Calu3 (cell line): Measurements from ENCODE around the gene IQCK. TPM values are rescaled to one million over a fixed set of nuclear protein-coding genes. Genes with fewer than 3 reads are reported as not detected.

ENCODE experiments used
- BruUV-seq: library from RNA; stranded (reverse); fragments of 400-500 nt; replicated peaks from 2 replicates; lab custom pipeline; 2021; lab: Mats Ljungman, UMichigan
- CTCF ChIA-PET: fragments of 300-600 bp; sonication (Branson Sonifier 250); formaldehyde crosslinking; loops from one replicate; lab custom pipeline; 2022; ENCODE audit warnings: antibody characterized with exemption; lab: Charles Lee
- DNase-seq: peaks from one replicate; pipeline ENCODE4 v3.0.0; 2022
- H3K27ac Mint-ChIP-seq: one replicate; pipeline ENCODE4 v1.8.0; 2022; ENCODE audit warnings: mixed read lengths; ENCODE audit not compliant: unreplicated experiment
- H3K27me3 Mint-ChIP-seq: one replicate; pipeline ENCODE4 v1.8.0; 2022; ENCODE audit warnings: mixed read lengths; ENCODE audit not compliant: unreplicated experiment
- H3K36me3 Mint-ChIP-seq: one replicate; pipeline ENCODE4 v1.8.0; 2022; ENCODE audit warnings: mild to moderate bottlenecking, moderate library complexity, mixed read lengths; ENCODE audit not compliant: insufficient read depth, unreplicated experiment
- H3K4me1 Mint-ChIP-seq: one replicate; pipeline ENCODE4 v1.8.0; 2022; ENCODE audit warnings: mild to moderate bottlenecking, low read depth, mixed read lengths; ENCODE audit not compliant: unreplicated experiment
- H3K4me3 Mint-ChIP-seq: one replicate; pipeline ENCODE4 v1.8.0; 2022; ENCODE audit warnings: mild to moderate bottlenecking, low read depth, moderate library complexity, mixed read lengths; ENCODE audit not compliant: unreplicated experiment
- H3K9me3 Mint-ChIP-seq: one replicate; pipeline ENCODE4 v1.8.0; 2022; ENCODE audit warnings: low read depth, mixed read lengths; ENCODE audit not compliant: unreplicated experiment
- CTCF ChIP-seq: fragments of 200-600 bp; IDR thresholded peaks from one replicate; pipeline ENCODE4 v1.8.0; 2022; ENCODE audit warnings: antibody characterized with exemption; ENCODE audit not compliant: unreplicated experiment
- intact Hi-C: fragments of 100-400 bp; cut with micrococcal nuclease; formaldehyde crosslinking; loops from one replicate; pipeline ENCODE4 v1.10.0; 2022; ENCODE audit not compliant: unreplicated experiment
- total RNA-seq: library from RNA; stranded (reverse); gene quantifications from 2 replicates; pipeline ENCODE4 v1.2.3, GENCODE V29; 2022

Gene IQCK
- total RNA-seq, 1 experiment from 2014 or later = 42.5 TPM

GRCh38 chr16:19704321-19705145 lies 13.5 kb upstream of the IQCK start:
- Mint-ChIP-seq H3K27me3 (no peaks in the 10 kb centered on the region), H3K27ac (peak overlapping the region; percentile 30), H3K4me3 (no peak overlapping the region), H3K9me3 (no peaks in the 10 kb centered on the region), H3K36me3 (peaks cover 74% of the 10 kb centered on the region), H3K4me1 (peaks cover 31% of the 10 kb centered on the region)
- BruUV-seq = no TSS peak
- TF ChIP-seq CTCF = no peak
- CTCF ChIA-PET = interaction anchor here (0.6 kb wide), 1 partner anchor 36 kb away, joined by 4 read pairs; no protein-coding TSS in a partner anchor
- intact Hi-C loops = loop anchor here (5.0 kb wide), 2 partner anchors 48 to 178 kb away; partner anchors contain the start of gene GPRC5B
- no peak for DNase-seq

- intact Hi-C loops = no loop called here
- CTCF ChIA-PET = no interaction called here
- Mint-ChIP-seq H3K27me3 (no peaks in the 10 kb centered on the region), H3K36me3 (peaks cover 79% of the 10 kb centered on the region), H3K4me3 (no peak overlapping the region), H3K9me3 (no peaks in the 10 kb centered on the region), H3K4me1 (peaks cover 31% of the 10 kb centered on the region), H3K27ac (no peak overlapping the region)
- no peak for DNase-seq
- TF ChIP-seq CTCF = no peak
- BruUV-seq = no TSS peak
Observed at GRCh38 chr16:19705146-19705501, 12.9 kb upstream of the IQCK start.

- Mint-ChIP-seq H3K4me1 (peaks cover 24% of the 10 kb centered on the region), H3K27me3 (no peaks in the 10 kb centered on the region), H3K36me3 (peaks cover 80% of the 10 kb centered on the region), H3K4me3 (no peak overlapping the region), H3K9me3 (no peaks in the 10 kb centered on the region), H3K27ac (no peak overlapping the region)
- intact Hi-C loops = no loop called here
- no peak for DNase-seq
- BruUV-seq = no TSS peak
- TF ChIP-seq CTCF = no peak
- CTCF ChIA-PET = no interaction called here
Observed at GRCh38 chr16:19705843-19706242, 12.2 kb upstream of the IQCK start.

GRCh38 chr16:19706846-19707245 lies 11.2 kb upstream of the IQCK start:
- CTCF ChIA-PET = no interaction called here
- TF ChIP-seq CTCF = no peak
- Mint-ChIP-seq H3K9me3 (no peaks in the 10 kb centered on the region), H3K36me3 (peaks cover 89% of the 10 kb centered on the region), H3K4me1 (peaks cover 26% of the 10 kb centered on the region), H3K27me3 (no peaks in the 10 kb centered on the region), H3K4me3 (no peak overlapping the region), H3K27ac (no peak overlapping the region)
- intact Hi-C loops = no loop called here
- no peak for DNase-seq
- BruUV-seq = TSS peak; percentile 22
